HUES64 (cell line): ENCODE results near the gene PID1.

Experiments
- H3K27ac ChIP-seq: 2 replicates; pipeline ENCODE4 v1.7.0; 2013; ENCODE audit warnings: low read depth, low read length, inconsistent platforms
- H3K27me3 ChIP-seq: 2 replicates; pipeline ENCODE4 v1.6.1; 2013; ENCODE audit warnings: mild to moderate bottlenecking, low read length; ENCODE audit not compliant: insufficient read depth
- H3K36me3 ChIP-seq: 2 replicates; pipeline ENCODE4 v1.6.1; 2013; ENCODE audit warnings: mild to moderate bottlenecking, low read length; ENCODE audit not compliant: insufficient read depth
- H3K4me1 ChIP-seq: 2 replicates; pipeline ENCODE4 v1.6.1; 2013; ENCODE audit warnings: mild to moderate bottlenecking, low read length, moderate library complexity; ENCODE audit not compliant: insufficient read depth
- H3K4me3 ChIP-seq: 2 replicates; pipeline ENCODE4 v1.5.1; 2013; ENCODE audit warnings: mild to moderate bottlenecking, low read length, moderate library complexity
- H3K9ac ChIP-seq: 2 replicates; pipeline ENCODE4 v1.6.1; 2013; ENCODE audit warnings: mild to moderate bottlenecking, low read depth, low read length
- H3K9me3 ChIP-seq: 2 replicates; pipeline ENCODE4 v1.6.1; 2013; ENCODE audit warnings: low read depth, low read length; ENCODE audit not compliant: insufficient read depth
- WGBS: fragments of 150-250, 120-280 bp; methylation state at CpG from one replicate; pipeline ENCODE4 v1.1.7; 2013; ENCODE audit warnings: missing lambda C conversion rate; 5-methylcytosine and 5-hydroxymethylcytosine counted together

The PID1 gene

DNA sequence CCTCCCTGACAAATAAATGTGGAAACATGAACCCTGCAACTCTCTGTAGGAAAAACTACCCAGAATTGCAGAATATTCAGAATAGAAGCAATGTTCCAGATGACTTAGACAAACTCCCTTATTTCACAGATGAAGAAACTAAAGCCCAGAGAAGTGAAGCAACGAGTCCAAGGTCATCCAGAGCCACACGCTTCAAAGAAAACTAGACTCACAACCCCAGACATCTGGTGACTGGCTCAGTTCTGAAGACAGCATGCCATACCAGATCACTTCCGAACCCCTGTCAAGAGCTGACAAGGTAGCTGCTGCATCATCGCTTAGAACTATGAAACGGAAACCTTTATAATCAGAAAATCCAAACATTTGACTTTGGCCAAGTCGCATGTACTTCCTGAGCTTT is 101.3 kb downstream of the PID1 start:
- 92% methylated on average over 6 of the region's 6 CpGs for WGBS
- Histone ChIP-seq H3K4me3 (no peak overlapping the region), H3K27ac (no peak overlapping the region), H3K4me1 (no peaks in the 10 kb centered on the region), H3K36me3 (no peaks in the 10 kb centered on the region), H3K27me3 (no peaks in the 10 kb centered on the region), H3K9ac (no peak overlapping the region), H3K9me3 (peaks cover 10% of the 10 kb centered on the region; the same call in 1 of the 2 replicates)

DNA sequence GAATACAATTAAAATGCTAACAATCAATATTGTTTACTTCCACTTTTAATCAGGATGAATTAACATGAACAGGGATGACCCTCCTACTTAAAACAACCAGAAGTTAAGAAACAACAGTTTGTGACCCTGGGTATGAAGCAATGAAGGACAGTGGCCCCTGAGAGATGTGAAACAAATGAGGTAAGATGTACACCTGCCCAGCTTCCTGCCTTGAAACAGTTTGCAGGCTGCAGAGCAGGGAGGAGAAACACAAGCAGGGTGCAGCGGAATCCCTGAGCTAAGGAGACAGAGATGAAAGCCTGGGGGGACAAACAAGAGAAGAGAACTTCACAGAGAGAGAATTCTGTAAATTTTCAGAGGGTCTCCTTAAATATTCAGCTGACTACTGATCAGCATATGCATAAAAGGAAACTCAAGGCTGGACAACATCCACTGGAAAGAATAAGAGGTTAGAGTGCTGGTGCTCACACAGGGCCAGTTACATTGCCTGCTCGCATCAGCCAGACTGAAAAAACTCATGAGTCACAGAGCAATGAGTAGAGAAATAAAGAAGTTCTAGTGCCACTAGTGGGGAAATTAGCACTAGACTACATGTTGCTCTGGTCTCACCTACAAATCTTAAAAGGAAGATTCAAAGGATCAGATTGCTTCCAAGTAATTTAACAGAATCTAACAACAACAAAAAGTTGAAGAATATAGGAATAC is 106.4 kb downstream of the PID1 start:
- 91% methylated on average over 2 of the region's 2 CpGs for WGBS
- H3K27me3 ChIP-seq = no peaks in the 10 kb centered on the region
- H3K9ac ChIP-seq = peak overlapping the region; percentile 8; the same call in 1 of the 2 replicates
- H3K9me3 ChIP-seq = no peaks in the 10 kb centered on the region
- no peak overlapping the region for H3K27ac ChIP-seq
- H3K36me3 ChIP-seq = no peaks in the 10 kb centered on the region
- no peak overlapping the region for H3K4me3 ChIP-seq
- peaks cover 4% of the 10 kb centered on the region for H3K4me1 ChIP-seq

DNA sequence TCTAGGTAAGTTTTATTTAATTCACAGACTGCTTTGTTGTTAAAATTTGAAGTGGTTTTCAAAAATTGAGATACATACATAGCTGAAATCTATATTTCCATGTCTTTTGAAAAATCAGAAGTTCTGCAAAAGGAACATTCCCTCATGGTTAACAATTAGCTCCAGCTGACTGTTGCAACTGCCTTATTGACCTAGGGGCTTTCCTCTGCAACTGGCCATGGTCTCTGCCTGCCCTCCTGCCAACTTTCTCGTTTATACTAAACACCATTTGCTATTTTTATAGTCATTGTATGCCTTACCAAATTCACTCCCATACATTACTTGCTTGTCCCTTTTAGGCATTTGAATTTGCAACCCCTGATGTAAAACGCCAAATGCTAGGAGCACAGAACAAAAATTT is 107.2 kb downstream of the PID1 start:
- H3K36me3 ChIP-seq = no peaks in the 10 kb centered on the region
- H3K4me3 ChIP-seq = no peak overlapping the region
- H3K27ac ChIP-seq = no peak overlapping the region
- no peaks in the 10 kb centered on the region for H3K27me3 ChIP-seq
- no peaks in the 10 kb centered on the region for H3K9me3 ChIP-seq
- H3K9ac ChIP-seq = no peak overlapping the region
- 87% methylated on average over 2 of the region's 2 CpGs for WGBS
- peaks cover 4% of the 10 kb centered on the region for H3K4me1 ChIP-seq

DNA sequence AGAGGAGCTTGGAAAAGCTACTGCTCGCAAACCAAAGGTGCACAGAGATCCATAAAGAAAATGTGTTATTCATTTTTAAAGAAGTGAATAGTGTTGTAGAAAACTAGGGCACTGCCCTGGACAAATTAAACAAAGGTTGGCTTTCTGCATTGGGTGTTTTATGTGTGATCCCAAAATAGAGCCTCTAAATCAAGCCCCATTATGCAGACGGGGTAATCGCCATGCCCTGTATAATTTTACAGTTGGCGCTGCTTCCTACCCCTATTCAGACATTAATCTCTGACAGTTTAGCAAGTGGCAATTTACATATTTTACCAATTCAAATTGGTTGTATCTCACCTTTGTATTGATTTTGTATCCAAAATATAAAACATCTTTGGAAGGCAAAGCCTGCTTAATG is 109.1 kb downstream of the PID1 start:
- 95% methylated on average over 4 of the region's 4 CpGs for WGBS
- no peaks in the 10 kb centered on the region for H3K27me3 ChIP-seq
- no peaks in the 10 kb centered on the region for H3K9me3 ChIP-seq
- H3K27ac ChIP-seq = no peak overlapping the region
- peaks cover 4% of the 10 kb centered on the region for H3K4me1 ChIP-seq
- no peaks in the 10 kb centered on the region for H3K36me3 ChIP-seq
- H3K4me3 ChIP-seq = no peak overlapping the region
- no peak overlapping the region for H3K9ac ChIP-seq

DNA sequence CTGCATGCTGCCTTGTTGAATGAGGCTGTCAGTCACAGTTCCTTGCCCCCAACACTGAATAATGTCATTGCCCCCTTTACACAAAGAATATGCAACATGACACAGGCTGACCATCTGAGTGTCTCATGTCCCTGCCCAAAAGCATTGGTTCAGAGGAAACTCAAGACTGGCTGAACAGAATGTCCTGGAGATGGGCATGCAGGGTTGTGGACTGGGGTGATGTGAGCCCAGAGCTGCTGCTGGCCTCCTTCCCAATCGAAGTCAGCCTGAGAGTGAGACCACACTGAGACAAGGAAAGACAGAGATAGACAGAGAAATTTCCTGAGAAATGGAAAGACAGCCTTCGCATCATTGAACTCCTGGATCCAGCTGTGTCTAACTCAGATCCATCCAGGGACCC is 110.1 kb downstream of the PID1 start:
- no peak overlapping the region for H3K4me3 ChIP-seq
- H3K9ac ChIP-seq = no peak overlapping the region
- H3K9me3 ChIP-seq = no peaks in the 10 kb centered on the region
- no peaks in the 10 kb centered on the region for H3K36me3 ChIP-seq
- H3K27me3 ChIP-seq = no peaks in the 10 kb centered on the region
- WGBS = 96% methylated on average over 2 of the region's 2 CpGs
- H3K4me1 ChIP-seq = peaks cover 4% of the 10 kb centered on the region
- no peak overlapping the region for H3K27ac ChIP-seq

DNA sequence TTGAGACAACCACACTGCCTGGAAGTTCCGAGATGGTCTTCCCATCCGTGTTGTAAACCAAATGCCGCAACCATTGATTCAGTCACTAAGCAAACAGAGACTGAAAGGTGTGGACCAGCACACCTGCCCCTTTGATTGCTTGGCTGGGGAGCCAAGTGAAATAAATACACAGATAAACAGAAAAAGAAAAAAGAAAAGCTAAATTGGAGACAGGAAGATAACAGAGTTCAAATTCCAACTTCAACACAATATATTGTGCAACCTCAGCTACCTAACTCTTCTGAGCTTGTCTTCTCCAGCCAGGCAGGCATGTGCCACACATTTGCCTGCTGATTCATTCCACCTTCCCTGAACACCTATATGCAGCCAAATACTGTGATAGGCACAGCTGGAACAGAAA is 110.9 kb downstream of the PID1 start:
- H3K4me3 ChIP-seq = no peak overlapping the region
- no peak overlapping the region for H3K27ac ChIP-seq
- H3K27me3 ChIP-seq = no peaks in the 10 kb centered on the region
- H3K36me3 ChIP-seq = no peaks in the 10 kb centered on the region
- peaks cover 4% of the 10 kb centered on the region for H3K4me1 ChIP-seq
- H3K9ac ChIP-seq = no peak overlapping the region
- H3K9me3 ChIP-seq = no peaks in the 10 kb centered on the region
- WGBS = 98% methylated on average over 3 of the region's 3 CpGs

DNA sequence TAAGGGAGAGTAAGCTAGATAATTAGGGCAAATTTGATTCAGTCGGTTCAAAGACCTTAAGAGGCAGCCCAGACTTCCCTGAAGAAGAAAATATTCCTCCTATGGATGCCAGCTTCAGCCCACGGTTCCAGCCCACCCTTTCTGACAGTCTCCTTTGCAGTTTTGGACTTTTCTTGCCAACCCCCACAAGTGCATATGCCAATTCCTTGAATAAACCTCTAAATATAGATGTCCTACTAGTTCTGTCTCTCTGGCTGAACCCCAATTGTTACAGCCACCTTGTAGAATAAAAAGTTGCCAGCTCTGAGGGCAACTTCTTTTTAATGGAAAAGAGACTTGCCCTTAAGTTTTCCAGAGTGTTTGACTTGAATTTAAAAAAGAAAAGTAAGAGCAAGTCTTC is 111.7 kb downstream of the PID1 start:
- Histone ChIP-seq H3K9me3 (no peaks in the 10 kb centered on the region), H3K4me3 (no peak overlapping the region), H3K27ac (no peak overlapping the region), H3K36me3 (no peaks in the 10 kb centered on the region), H3K4me1 (peaks cover 4% of the 10 kb centered on the region), H3K9ac (no peak overlapping the region), H3K27me3 (no peaks in the 10 kb centered on the region)
- WGBS = 90% methylated on average over 2 of the region's 2 CpGs

DNA sequence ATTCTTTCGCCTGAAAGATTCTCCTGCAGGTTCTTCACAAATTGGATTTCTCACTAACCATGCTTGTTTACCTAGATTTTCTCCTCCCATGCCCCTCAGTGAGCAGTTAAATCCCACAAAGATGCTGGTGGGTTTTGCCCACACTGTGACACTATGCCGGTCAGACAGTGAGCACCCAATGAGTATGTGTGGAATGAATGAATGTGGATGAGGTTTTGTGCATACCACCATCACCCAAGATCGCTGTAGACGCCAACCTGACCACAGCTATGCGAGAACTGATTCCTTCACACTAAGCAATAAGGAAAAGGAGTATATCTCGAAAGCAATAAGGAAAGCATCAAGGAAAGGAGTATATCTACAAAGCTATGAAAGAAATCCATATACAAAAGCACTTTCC is 116.7 kb downstream of the PID1 start:
- no peak overlapping the region for H3K4me3 ChIP-seq
- 97% methylated on average over 5 of the region's 6 CpGs for WGBS

DNA sequence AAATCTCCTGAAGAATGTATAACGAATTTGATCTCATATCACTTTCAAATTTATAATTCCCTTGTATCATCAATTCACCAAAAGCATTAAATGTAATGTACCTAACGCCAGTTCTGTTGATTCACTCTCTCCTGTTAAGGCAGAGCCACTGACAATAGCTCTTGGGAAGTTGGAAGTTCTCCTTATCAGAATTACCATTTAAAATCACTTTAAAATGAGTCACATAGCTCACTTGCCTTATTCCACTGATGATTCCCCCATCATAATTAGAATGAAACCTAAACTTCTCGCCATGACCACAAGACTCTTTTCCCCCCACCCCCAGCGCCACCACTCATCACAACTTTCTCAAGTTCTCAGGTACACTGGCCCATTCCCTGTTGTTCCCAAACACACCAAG is 117.1 kb downstream of the PID1 start:
- 92% methylated on average over 4 of the region's 4 CpGs for WGBS
- Histone ChIP-seq H3K4me3 (no peak overlapping the region), H3K9me3 (no peaks in the 10 kb centered on the region), H3K27me3 (no peaks in the 10 kb centered on the region), H3K36me3 (no peaks in the 10 kb centered on the region), H3K27ac (no peak overlapping the region), H3K4me1 (no peaks in the 10 kb centered on the region), H3K9ac (no peak overlapping the region)

More for the DNA sequence above, 116.7 kb downstream of the PID1 start:
- Histone ChIP-seq H3K36me3 (no peaks in the 10 kb centered on the region), H3K9ac (no peak overlapping the region), H3K4me1 (no peaks in the 10 kb centered on the region), H3K9me3 (no peaks in the 10 kb centered on the region), H3K27ac (no peak overlapping the region), H3K27me3 (no peaks in the 10 kb centered on the region)

DNA sequence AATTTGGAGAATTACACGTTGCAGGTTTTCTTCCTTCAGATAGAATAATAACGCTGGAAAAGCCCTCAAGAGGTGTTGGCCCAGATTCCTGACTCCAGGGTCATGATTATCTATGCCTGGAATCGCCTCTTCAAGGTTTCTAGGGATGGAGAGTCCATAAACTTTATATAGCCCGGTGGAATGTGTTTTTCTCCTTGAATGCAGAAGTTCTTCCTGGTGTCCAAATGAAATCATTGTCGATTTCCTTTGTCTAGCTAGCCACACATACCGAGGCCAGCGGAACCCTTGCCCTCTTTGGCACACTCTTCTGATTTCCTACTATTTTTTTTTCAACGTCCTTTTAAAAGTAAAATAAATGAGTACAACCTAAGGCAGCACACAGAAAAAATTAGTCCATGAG is 117.8 kb downstream of the PID1 start:
- no peaks in the 10 kb centered on the region for H3K9me3 ChIP-seq

DNA sequence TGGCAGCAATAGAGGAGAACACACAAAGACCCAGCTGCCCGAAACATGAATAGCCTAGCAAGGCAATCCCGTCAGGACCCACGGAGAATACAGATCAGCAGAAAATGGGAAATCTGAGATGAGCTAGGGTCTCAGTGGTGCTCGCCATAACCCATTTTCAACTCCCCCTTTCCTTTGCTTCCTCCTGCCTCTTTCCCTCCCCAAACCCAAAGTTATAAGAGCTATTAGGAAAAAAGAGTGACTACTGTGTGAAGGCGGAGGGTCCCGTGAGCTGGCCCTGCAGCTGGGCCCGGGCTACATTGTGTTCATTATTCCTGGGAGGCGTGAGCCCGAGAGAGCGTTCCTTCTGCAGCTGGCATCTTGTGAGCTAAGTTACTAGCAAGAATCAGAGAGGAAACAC is 118.4 kb downstream of the PID1 start:
- no peak overlapping the region for H3K4me3 ChIP-seq
- H3K36me3 ChIP-seq = no peaks in the 10 kb centered on the region
- no peak overlapping the region for H3K27ac ChIP-seq
- no peaks in the 10 kb centered on the region for H3K9me3 ChIP-seq
- WGBS = 94% methylated on average over 9 of the region's 10 CpGs
- H3K27me3 ChIP-seq = no peaks in the 10 kb centered on the region
- no peaks in the 10 kb centered on the region for H3K4me1 ChIP-seq
- H3K9ac ChIP-seq = no peak overlapping the region

More for the DNA sequence above, 117.8 kb downstream of the PID1 start:
- no peaks in the 10 kb centered on the region for H3K27me3 ChIP-seq
- no peak overlapping the region for H3K9ac ChIP-seq
- no peak overlapping the region for H3K27ac ChIP-seq
- H3K36me3 ChIP-seq = no peaks in the 10 kb centered on the region
- H3K4me1 ChIP-seq = no peaks in the 10 kb centered on the region
- 92% methylated on average over 8 of the region's 8 CpGs for WGBS
- H3K4me3 ChIP-seq = no peak overlapping the region

DNA sequence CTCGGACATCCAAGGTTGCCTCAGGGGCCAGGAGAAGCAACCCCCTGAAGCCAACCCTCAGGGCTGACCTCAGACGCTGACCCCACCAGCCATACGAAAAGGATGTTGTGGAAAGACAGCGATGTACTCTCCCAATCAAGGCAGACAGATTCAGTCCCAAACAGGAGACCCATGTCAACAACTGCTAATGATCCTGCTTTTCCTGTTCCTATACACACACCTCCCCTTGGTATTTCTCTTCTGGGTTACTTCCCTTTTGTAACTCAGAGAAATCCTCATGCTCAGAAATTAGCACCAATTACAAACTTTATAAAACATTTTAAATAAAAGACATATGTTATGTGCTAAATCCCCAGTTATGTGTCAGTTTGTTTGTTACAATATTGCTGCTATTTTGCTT is 120.8 kb downstream of the PID1 start:
- Histone ChIP-seq H3K27ac (no peak overlapping the region), H3K36me3 (no peaks in the 10 kb centered on the region), H3K27me3 (no peaks in the 10 kb centered on the region), H3K9me3 (no peaks in the 10 kb centered on the region), H3K4me3 (no peak overlapping the region), H3K9ac (no peak overlapping the region), H3K4me1 (no peaks in the 10 kb centered on the region)
- 94% methylated on average over 4 of the region's 4 CpGs for WGBS
